HG02870 (cell line): ENCODE results near the gene ICE2.
A peak's percentile ranks its signal among the peaks of the same experiment; 100 is the strongest.

Experiments used
- ATAC-seq: cut with Tn5 transposase; IDR thresholded peaks from one replicate; pipeline ENCODE4 v1.9.1; 2021; ENCODE audit warnings: mild to moderate bottlenecking, moderate library complexity; ENCODE audit not compliant: unreplicated experiment

Gene ICE2

DNA sequence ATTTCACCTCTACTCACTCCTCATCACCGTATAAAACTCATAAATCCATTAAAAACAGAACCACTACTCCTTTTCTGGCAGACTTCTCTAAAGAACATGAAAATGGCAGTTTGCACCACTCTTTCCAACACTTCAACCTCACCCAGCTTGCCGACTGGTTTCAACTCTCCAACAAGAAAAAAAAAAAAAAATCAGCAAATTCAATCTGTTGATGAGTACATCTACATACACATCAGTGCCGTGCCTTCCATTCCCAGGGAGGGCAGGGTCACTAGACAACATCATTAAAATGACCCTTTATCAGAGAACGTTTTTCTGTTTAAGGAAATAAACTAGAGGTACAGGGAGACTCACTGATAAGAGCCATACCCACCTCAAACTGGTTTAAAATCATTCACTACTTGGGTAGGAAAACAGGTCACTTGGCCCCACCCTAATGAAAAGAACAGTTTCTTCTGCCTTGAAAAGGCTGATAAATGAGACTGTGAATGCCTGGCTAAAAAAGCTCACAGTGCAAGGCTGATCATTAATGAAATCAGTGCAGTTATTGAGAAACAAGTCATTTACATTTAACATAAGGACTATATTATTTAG is 87.1 kb downstream of the ICE2 start:
- ATAC-seq = no peak

DNA sequence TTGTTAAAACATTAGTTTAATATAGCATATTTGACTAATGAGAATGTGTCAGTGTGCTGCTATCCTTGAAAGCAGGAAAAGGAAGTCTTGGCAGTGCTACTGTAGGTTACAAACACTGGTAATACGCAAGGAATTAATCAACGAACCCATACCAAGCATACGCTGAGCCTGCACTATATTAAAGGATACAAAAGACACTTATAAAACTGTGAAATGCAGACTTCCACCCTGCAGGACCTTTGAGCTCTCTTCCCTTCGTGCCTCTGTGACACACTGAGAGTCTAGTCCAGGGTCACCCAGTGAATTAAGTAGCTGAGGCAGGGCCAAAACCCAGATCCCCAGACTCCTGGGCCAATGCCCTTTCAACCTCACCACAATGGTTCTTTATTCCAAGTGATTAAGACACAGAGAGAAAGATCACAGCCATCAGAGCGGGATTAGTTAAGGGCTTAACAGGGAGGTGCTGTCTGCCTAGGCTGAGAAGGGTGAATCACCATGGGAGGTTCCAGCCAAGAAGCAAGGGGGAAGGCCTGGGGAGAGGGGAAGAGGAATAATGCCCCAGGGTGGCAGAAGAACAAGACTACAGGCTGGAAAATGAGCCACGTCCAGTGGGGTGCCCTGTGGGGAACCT is 88.0 kb downstream of the ICE2 start:
- ATAC-seq = no peak

DNA sequence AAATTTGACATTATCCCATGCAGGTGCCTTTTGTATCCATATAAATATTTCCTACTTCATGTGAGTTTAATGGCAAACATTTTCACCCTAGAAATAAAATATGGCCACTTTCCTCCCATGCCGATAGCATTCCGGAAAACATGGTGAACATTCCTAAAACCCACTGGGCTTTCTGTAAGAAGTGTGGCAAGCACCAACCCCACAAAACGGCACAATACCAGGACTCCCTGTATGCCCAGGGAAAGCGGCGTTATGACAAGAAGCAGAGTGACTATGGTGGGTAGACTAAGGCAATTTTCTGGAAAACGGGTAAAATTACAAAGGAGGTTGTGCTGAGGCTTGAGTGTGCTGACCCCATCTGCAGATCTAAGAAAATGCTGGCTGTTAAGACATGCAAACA is 88.7 kb downstream of the ICE2 start:
- no peak for ATAC-seq

DNA sequence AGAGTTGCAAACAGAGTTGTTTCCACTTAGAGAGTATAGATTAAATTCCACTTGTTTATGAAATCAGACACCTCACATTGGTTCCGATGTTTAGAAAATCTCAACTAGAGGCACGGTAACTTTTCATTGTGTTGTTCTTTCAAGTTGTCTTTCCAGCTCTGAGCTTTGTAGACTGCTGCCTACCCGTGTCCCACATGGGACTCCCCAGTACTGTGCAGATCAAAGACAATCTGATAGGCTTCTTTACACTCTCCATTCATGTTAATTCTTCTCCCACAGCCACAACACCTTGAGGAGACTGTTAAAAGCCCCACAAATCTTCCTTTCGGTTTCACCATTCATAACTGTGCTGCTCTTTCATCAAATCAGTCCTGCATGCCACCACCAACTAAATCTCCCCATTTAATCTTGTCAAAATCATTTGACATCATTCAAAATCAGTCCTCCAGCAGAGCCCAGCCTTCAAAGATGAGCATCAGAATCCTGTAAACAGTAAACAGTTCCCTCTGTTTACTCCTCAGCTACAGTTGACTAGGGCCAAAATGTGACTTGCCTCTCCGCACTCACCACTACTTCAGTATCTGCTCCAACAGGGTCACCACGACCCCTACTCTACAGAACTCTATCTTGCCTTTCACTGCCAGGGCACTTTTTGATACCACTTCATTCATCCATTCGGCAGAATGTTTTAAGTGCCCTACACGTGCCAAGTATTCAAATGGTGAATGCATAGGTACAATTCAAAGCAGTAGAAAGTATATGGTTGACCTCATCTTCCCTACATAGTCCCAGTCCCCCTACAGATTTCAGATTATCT is 89.5 kb downstream of the ICE2 start:
- ATAC-seq = peak; percentile 66

GRCh38 chr15:60387321-60387720 is 91.6 kb downstream of the ICE2 start:
- no peak for ATAC-seq

- no peak for ATAC-seq
Measured at GRCh38 chr15:60386615-60387014, 92.3 kb downstream of the ICE2 start.

GRCh38 chr15:60385620-60386552 is 93.1 kb downstream of the ICE2 start:
- ATAC-seq = no peak

- no peak for ATAC-seq
Measured at GRCh38 chr15:60384526-60385126, 94.3 kb downstream of the ICE2 start.

DNA sequence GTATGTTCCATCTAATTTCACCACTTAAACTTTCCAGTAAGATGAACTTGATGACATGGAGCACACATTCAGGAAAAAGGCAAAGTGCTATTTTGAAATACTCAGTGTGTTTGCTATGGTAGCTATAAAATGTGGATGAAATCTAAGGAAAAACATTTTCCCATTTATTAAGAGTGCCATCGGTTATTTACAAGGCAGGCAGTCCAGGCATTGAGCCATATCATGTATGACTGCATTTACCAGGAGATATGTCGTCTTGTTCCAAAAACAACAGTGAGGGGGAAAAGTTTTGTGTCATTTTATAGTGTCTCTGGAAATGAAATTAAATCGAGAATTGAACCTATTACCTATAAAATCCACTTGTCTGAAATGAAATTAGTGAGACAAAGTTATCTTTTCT is 94.9 kb downstream of the ICE2 start:
- ATAC-seq = no peak

GRCh38 chr15:60382773-60383674 is 95.9 kb downstream of the ICE2 start:
- no peak for ATAC-seq

GRCh38 chr15:60381148-60381788 is 97.7 kb downstream of the ICE2 start:
- no peak for ATAC-seq

- ATAC-seq = no peak
Measured at GRCh38 chr15:60379525-60380274, 99.2 kb downstream of the ICE2 start.

DNA sequence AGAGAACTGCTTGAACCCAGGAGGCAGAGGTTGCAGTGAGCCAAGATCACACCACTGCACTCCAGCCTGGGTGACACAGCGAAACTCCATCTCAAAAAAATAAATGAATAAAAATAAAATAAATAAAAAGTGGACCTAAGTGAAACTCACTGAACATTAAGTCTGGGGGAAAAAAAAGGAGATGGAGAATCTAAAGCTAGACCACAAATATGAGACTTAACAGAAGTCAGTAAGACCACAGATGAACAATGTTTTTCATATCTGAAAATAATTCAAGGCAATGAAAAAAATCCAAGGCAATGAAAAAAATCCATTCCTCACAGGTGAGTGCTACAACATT is 99.8 kb downstream of the ICE2 start:
- ATAC-seq = no peak

DNA sequence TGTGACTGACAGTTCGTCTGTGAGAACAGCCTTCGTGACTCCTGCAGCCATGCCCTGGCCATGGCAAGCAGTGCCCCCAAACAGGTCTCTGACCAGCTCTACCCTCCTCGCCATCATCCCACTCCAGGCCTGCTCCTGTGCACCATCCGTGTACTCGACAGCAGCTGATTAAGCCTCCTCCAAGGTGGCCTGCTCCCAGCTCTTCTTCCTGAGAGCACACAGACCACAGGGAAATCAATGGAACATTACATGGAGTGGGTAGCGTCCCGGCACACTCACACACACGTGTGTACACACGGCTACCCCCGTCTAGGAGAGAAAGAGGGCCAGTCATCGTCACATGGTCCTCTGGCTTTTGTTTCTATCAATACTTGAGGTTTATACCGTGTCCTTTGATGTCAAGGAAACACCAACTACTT is 102.3 kb downstream of the ICE2 start:
- ATAC-seq = no peak

DNA sequence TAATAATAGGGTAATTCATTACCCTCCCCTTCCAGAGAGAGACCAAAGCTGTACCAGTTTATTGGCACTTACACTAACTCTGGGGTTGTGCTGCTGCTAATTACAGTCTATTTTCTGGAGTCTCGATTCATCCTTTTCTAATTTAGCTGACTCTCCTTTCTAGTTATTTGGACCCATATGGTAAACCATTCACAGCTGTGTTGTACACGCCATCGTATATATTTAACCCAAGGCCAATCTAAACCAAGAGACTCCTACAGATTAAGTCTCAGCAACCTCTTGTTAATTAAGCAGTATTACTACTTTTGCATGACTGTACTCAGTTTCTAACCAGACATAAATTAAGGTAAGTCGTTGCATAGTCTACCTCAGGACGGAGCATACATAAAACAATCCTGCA is 103.6 kb downstream of the ICE2 start:
- ATAC-seq = no peak

DNA sequence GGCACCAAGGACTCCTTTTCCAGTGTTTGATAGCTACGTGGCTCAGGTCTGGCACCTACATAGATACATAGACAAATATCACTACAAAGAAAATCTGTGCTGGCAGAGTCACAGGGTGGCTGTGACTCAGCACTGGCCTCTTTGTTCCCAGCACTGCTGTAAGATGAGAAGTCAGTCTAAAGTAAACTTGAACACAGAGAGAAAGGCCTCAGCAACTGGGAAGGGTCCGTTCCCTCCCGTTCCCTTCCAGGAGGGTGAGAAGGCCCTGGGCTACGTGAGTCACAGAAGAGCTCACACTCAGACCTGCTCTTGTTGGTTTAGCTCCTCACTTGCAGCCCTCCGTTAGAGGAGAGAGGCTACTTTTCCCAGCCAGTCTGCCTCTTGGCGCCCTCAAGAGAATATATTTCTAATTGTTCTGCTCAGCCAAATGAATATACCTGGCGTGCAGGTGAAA is 104.3 kb downstream of the ICE2 start:
- no peak for ATAC-seq

DNA sequence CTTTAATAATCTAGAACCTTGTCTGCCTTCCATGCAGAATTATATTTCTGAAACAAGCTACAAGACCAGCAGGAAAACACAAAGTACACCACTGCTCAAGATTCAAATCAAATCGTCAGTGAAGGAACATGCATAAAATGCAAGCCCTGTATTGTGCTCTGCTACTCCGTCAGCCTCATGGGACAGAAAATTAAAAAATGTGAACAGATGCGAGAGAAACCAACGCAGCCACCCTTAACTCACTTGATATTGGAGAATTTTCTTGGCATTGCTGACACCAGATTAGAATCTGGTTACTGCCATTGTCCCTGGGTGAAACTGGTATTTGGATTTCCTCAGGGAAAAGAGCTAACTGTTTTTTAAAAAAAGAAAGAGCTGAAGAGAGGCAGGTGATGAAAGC is 104.7 kb downstream of the ICE2 start:
- no peak for ATAC-seq

GRCh38 chr15:60373745-60374144 is 105.2 kb downstream of the ICE2 start:
- ATAC-seq = no peak
